ENCODE data around the gene IL32. TPM values are rescaled to one million over a fixed set of nuclear protein-coding genes. Genes with fewer than 3 reads are reported as not detected.

Gene IL32
- total RNA-seq, 1 experiment from 2014 or later: 4.7 TPM

DNA sequence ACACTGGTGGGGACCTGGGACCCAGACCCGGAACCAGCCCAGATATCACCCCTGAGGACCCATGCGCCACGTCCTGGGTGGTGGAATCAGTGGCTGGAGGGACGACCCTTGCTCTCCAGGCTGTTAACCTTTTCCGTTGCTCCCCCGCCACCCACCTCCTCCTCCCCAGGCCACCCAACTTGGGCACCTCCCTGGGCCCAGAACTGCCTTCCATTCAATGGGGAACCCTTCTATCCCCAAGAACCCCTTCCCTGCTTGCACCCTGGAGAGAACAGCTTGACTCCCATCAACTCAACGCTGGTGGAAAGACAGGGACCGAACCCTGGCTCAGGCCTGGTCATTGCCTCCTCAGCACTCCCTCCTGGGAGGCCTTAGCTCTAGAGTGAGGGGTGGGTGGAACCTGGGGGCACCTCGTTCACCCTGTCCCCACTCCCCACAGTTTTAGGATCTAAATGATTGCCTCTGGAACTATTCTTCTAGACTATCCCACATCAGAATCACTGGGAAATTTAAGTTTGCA, 5.7 kb upstream of the IL32 start:
- POLR2A ChIA-PET: interaction anchor here (1.0 to 3.2 kb wide), 5 partner anchors 14 to 40 kb away, joined by 3 to 29 read pairs (median 8); partner anchors contain the start of genes MMP25, TNFRSF12A and ZSCAN10

DNA sequence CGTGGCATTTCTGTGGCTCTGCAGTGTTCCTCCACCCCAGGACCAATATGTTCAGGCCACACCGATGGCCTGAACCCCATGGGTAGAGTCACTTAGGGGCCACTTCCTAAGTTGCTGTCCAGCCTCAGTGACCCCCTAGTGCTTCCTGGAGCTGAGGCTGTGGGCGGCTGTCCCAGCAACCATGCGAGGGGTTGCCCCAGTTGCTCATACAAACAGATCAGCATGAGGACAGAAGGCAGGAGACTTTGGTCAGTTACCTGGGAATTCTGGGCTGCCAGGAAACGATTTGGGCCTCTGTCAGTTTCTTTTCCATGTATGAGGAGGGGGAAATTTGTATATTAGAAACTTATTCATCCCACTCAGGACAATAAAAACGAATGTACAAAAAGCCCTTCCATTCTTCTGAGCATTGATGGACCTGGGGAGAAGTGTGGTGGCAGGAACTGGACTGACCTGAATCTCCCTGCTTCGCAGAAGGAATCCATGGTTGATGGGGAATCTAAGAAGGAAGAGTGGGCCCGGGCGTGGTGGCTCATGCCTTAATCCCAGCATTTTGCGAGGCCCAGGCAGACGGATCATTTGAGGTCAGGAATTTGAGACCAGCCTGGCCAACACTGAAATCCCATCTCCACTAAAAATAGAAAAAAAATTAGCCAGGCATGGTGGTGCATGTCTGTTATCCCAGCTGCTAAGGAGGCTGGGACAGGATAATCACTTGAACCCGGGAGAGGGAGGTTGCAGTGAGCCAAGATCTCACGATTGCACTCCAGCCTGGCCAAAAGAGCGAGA, 4.9 kb upstream of the IL32 start:
- ATAC-seq (no peak), DNase-seq (ENCODE audit: low spot score) (no peak)
- Mint-ChIP-seq H3K4me1 (peaks cover 30% of the 10 kb centered on the region), H3K36me3 (no peaks in the 10 kb centered on the region), H3K9me3 (no peaks in the 10 kb centered on the region), H3K27me3 (ENCODE audit: low read depth) (peaks cover 3% of the 10 kb centered on the region; the same call in 1 of the 2 replicates), H3K27ac (no peak overlapping the region), H3K4me3 (peak overlapping the region; percentile 68)
- ChIA-PET CTCF (interaction anchor here (0.9 to 3.6 kb wide), 14 partner anchors 17 to 114 kb away, joined by 3 to 109 read pairs (median 19); partner anchors contain the start of gene ZSCAN10), POLR2A (interaction anchor here (1.5 to 3.2 kb wide), 2 partner anchors 27 to 38 kb away, joined by 5 to 29 read pairs; partner anchors contain the start of gene ZSCAN10)
- TF ChIP-seq, protein P1, sequence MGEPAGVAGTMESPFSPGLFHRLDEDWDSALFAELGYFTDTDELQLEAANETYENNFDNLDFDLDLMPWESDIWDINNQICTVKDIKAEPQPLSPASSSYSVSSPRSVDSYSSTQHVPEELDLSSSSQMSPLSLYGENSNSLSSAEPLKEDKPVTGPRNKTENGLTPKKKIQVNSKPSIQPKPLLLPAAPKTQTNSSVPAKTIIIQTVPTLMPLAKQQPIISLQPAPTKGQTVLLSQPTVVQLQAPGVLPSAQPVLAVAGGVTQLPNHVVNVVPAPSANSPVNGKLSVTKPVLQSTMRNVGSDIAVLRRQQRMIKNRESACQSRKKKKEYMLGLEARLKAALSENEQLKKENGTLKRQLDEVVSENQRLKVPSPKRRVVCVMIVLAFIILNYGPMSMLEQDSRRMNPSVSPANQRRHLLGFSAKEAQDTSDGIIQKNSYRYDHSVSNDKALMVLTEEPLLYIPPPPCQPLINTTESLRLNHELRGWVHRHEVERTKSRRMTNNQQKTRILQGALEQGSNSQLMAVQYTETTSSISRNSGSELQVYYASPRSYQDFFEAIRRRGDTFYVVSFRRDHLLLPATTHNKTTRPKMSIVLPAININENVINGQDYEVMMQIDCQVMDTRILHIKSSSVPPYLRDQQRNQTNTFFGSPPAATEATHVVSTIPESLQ (CRISPR knock-in tag; IDR thresholded peaks at IDR 0.05): no peak

More for the DNA sequence above, 5.7 kb upstream of the IL32 start:
- TF ChIP-seq, protein P2, sequence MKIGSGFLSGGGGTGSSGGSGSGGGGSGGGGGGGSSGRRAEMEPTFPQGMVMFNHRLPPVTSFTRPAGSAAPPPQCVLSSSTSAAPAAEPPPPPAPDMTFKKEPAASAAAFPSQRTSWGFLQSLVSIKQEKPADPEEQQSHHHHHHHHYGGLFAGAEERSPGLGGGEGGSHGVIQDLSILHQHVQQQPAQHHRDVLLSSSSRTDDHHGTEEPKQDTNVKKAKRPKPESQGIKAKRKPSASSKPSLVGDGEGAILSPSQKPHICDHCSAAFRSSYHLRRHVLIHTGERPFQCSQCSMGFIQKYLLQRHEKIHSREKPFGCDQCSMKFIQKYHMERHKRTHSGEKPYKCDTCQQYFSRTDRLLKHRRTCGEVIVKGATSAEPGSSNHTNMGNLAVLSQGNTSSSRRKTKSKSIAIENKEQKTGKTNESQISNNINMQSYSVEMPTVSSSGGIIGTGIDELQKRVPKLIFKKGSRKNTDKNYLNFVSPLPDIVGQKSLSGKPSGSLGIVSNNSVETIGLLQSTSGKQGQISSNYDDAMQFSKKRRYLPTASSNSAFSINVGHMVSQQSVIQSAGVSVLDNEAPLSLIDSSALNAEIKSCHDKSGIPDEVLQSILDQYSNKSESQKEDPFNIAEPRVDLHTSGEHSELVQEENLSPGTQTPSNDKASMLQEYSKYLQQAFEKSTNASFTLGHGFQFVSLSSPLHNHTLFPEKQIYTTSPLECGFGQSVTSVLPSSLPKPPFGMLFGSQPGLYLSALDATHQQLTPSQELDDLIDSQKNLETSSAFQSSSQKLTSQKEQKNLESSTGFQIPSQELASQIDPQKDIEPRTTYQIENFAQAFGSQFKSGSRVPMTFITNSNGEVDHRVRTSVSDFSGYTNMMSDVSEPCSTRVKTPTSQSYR (CRISPR knock-in tag; IDR thresholded peaks at IDR 0.05): 0 out of 2 replicates have a peak, but pooled peaks have one; percentile 13
- TF ChIP-seq KAT7 (CRISPR knock-in tag; IDR thresholded peaks at IDR 0.05; ENCODE audit: borderline replicate concordance) (no peak), FOXK1 (CRISPR knock-in tag; IDR thresholded peaks at IDR 0.05) (peak; percentile 15; the same call in 1 of the 2 replicates)
- H3K36me3 Mint-ChIP-seq: no peaks in the 10 kb centered on the region
- H3K4me1 Mint-ChIP-seq: peaks cover 31% of the 10 kb centered on the region
- CTCF ChIA-PET: interaction anchor here (0.6 to 3.6 kb wide), 35 partner anchors 8 to 205 kb away, joined by 3 to 109 read pairs (median 16); partner anchors contain the start of genes BICDL2, CLDN6, MMP25 and TNFRSF12A
- no peak for DNase-seq (ENCODE audit: low spot score)
- H3K9me3 Mint-ChIP-seq: no peaks in the 10 kb centered on the region
- peaks cover 3% of the 10 kb centered on the region; the same call in 1 of the 2 replicates for H3K27me3 Mint-ChIP-seq (ENCODE audit: low read depth)
- ATAC-seq: no peak
- peak overlapping the region; percentile 79 for H3K27ac Mint-ChIP-seq
- peak overlapping the region; percentile 68 for H3K4me3 Mint-ChIP-seq

DNA sequence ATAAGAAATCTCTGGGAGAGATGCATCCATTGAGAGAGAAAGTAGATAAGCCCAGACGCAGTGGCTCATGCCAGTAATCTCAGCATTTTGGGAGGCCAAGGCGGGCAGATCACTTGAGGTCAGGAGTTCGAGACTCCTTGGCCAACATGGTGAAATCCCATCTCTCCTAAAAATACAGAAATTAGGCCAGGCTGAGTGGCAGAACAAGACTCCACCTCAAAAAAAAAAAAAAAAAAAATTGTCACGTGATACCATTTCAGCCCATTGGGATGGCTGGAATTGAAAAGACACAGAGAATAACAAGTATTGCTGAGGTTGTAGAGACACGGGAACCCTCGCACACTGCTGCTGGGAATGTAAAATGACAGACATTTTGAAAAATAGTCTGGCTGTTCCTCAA, 2.9 kb upstream of the IL32 start:
- H3K36me3 Mint-ChIP-seq: no peaks in the 10 kb centered on the region
- POLR2A ChIA-PET: no interaction called here
- H3K4me1 Mint-ChIP-seq: peaks cover 29% of the 10 kb centered on the region
- H3K9me3 Mint-ChIP-seq: no peaks in the 10 kb centered on the region
- no peak for ATAC-seq
- H3K4me3 Mint-ChIP-seq: no peak overlapping the region
- no peak overlapping the region for H3K27ac Mint-ChIP-seq
- CTCF ChIA-PET: interaction anchor here (1.6 kb wide), 1 partner anchor 25 kb away, joined by 3 read pairs; no protein-coding TSS in a partner anchor
- DNase-seq (ENCODE audit: low spot score): no peak
- peaks cover 3% of the 10 kb centered on the region; the same call in 1 of the 2 replicates for H3K27me3 Mint-ChIP-seq (ENCODE audit: low read depth)
- TF ChIP-seq, protein P3, sequence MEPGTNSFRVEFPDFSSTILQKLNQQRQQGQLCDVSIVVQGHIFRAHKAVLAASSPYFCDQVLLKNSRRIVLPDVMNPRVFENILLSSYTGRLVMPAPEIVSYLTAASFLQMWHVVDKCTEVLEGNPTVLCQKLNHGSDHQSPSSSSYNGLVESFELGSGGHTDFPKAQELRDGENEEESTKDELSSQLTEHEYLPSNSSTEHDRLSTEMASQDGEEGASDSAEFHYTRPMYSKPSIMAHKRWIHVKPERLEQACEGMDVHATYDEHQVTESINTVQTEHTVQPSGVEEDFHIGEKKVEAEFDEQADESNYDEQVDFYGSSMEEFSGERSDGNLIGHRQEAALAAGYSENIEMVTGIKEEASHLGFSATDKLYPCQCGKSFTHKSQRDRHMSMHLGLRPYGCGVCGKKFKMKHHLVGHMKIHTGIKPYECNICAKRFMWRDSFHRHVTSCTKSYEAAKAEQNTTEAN (CRISPR knock-in tag; IDR thresholded peaks at IDR 0.05): no peak
- TF ChIP-seq, protein P4, sequence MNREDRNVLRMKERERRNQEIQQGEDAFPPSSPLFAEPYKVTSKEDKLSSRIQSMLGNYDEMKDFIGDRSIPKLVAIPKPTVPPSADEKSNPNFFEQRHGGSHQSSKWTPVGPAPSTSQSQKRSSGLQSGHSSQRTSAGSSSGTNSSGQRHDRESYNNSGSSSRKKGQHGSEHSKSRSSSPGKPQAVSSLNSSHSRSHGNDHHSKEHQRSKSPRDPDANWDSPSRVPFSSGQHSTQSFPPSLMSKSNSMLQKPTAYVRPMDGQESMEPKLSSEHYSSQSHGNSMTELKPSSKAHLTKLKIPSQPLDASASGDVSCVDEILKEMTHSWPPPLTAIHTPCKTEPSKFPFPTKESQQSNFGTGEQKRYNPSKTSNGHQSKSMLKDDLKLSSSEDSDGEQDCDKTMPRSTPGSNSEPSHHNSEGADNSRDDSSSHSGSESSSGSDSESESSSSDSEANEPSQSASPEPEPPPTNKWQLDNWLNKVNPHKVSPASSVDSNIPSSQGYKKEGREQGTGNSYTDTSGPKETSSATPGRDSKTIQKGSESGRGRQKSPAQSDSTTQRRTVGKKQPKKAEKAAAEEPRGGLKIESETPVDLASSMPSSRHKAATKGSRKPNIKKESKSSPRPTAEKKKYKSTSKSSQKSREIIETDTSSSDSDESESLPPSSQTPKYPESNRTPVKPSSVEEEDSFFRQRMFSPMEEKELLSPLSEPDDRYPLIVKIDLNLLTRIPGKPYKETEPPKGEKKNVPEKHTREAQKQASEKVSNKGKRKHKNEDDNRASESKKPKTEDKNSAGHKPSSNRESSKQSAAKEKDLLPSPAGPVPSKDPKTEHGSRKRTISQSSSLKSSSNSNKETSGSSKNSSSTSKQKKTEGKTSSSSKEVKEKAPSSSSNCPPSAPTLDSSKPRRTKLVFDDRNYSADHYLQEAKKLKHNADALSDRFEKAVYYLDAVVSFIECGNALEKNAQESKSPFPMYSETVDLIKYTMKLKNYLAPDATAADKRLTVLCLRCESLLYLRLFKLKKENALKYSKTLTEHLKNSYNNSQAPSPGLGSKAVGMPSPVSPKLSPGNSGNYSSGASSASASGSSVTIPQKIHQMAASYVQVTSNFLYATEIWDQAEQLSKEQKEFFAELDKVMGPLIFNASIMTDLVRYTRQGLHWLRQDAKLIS (CRISPR knock-in tag; IDR thresholded peaks at IDR 0.05; ENCODE audit: borderline replicate concordance): no peak
- TF ChIP-seq, protein P5, sequence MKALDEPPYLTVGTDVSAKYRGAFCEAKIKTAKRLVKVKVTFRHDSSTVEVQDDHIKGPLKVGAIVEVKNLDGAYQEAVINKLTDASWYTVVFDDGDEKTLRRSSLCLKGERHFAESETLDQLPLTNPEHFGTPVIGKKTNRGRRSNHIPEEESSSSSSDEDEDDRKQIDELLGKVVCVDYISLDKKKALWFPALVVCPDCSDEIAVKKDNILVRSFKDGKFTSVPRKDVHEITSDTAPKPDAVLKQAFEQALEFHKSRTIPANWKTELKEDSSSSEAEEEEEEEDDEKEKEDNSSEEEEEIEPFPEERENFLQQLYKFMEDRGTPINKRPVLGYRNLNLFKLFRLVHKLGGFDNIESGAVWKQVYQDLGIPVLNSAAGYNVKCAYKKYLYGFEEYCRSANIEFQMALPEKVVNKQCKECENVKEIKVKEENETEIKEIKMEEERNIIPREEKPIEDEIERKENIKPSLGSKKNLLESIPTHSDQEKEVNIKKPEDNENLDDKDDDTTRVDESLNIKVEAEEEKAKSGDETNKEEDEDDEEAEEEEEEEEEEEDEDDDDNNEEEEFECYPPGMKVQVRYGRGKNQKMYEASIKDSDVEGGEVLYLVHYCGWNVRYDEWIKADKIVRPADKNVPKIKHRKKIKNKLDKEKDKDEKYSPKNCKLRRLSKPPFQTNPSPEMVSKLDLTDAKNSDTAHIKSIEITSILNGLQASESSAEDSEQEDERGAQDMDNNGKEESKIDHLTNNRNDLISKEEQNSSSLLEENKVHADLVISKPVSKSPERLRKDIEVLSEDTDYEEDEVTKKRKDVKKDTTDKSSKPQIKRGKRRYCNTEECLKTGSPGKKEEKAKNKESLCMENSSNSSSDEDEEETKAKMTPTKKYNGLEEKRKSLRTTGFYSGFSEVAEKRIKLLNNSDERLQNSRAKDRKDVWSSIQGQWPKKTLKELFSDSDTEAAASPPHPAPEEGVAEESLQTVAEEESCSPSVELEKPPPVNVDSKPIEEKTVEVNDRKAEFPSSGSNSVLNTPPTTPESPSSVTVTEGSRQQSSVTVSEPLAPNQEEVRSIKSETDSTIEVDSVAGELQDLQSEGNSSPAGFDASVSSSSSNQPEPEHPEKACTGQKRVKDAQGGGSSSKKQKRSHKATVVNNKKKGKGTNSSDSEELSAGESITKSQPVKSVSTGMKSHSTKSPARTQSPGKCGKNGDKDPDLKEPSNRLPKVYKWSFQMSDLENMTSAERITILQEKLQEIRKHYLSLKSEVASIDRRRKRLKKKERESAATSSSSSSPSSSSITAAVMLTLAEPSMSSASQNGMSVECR (CRISPR knock-in tag; IDR thresholded peaks at IDR 0.05; ENCODE audit: borderline replicate concordance): no peak
- TF ChIP-seq, protein P2 (CRISPR knock-in tag; IDR thresholded peaks at IDR 0.05): no peak

All from WTC11 (cell line).